Chondrocyte (in vitro differentiated cells): ENCODE results near the gene LPAR1. TPM values are rescaled to one million over a fixed set of nuclear protein-coding genes. Genes with fewer than 3 reads are reported as not detected.

Source experiments
- DNase-seq: peaks from one replicate; pipeline ENCODE4 v3.0.0; 2021; ENCODE audit warnings: mixed read lengths, low spot score
- H3K27ac Mint-ChIP-seq: one replicate; pipeline ENCODE4 v1.8.0; 2021; ENCODE audit warnings: mild to moderate bottlenecking, moderate library complexity, mixed read lengths; ENCODE audit not compliant: unreplicated experiment
- H3K27me3 Mint-ChIP-seq: 2 replicates; pipeline ENCODE4 v1.8.0; 2021; ENCODE audit warnings: low read depth, mixed read lengths
- H3K36me3 Mint-ChIP-seq: 2 replicates; pipeline ENCODE4 v1.8.0; 2021; ENCODE audit warnings: low read depth, mixed read lengths
- H3K4me1 Mint-ChIP-seq: 2 replicates; pipeline ENCODE4 v1.8.0; 2021; ENCODE audit warnings: low read depth, mild to moderate bottlenecking, mixed read lengths
- H3K4me3 Mint-ChIP-seq: one replicate; pipeline ENCODE4 v1.8.0; 2021; ENCODE audit warnings: mild to moderate bottlenecking, moderate library complexity, mixed read lengths; ENCODE audit not compliant: unreplicated experiment
- H3K9me3 Mint-ChIP-seq: 2 replicates; pipeline ENCODE4 v1.8.0; 2021; ENCODE audit warnings: low read depth, mixed read lengths
- CTCF ChIP-seq: fragments of 200-600 bp; sonication (generic); IDR thresholded peaks from 2 replicates; pipeline ENCODE4 v1.5.0; 2021; ENCODE audit warnings: antibody characterized with exemption, mild to moderate bottlenecking, moderate library complexity
- total RNA-seq: library from RNA; stranded (reverse); gene quantifications from 3 replicates; pipeline ENCODE4 v1.2.1, GENCODE V29; 2021

LPAR1 gene
- total RNA-seq, 1 donor from 2014 or later, result 33.5 TPM

GRCh38 chr9:111037708-111038330 is 451 bp downstream of the LPAR1 start:
- peak; percentile 85 for DNase-seq
- Mint-ChIP-seq H3K27ac (peak overlapping the region; percentile 67), H3K27me3 (no peaks in the 10 kb centered on the region)

GRCh38 chr9:111037356-111037707 is 938 bp downstream of the LPAR1 start:
- no peaks in the 10 kb centered on the region for H3K27me3 Mint-ChIP-seq
- H3K27ac Mint-ChIP-seq, result peak overlapping the region; percentile 67
- H3K4me1 Mint-ChIP-seq, result peaks cover 50% of the 10 kb centered on the region
- DNase-seq, result no peak
- H3K4me3 Mint-ChIP-seq, result peak overlapping the region; percentile 83
- H3K9me3 Mint-ChIP-seq, result no peaks in the 10 kb centered on the region
- no peak for TF ChIP-seq CTCF
- H3K36me3 Mint-ChIP-seq, result no peaks in the 10 kb centered on the region

More at GRCh38 chr9:111037708-111038330, 451 bp downstream of the LPAR1 start:
- Mint-ChIP-seq H3K36me3 (no peaks in the 10 kb centered on the region), H3K9me3 (no peaks in the 10 kb centered on the region), H3K4me3 (peak overlapping the region; percentile 83), H3K4me1 (peaks cover 48% of the 10 kb centered on the region)
- peak; percentile 73 for TF ChIP-seq CTCF

GRCh38 chr9:111036946-111037345 is 1.3 kb downstream of the LPAR1 start:
- no peak for DNase-seq
- Mint-ChIP-seq H3K27ac (peak overlapping the region; percentile 67), H3K4me1 (peaks cover 52% of the 10 kb centered on the region), H3K9me3 (no peaks in the 10 kb centered on the region), H3K27me3 (no peaks in the 10 kb centered on the region), H3K36me3 (no peaks in the 10 kb centered on the region), H3K4me3 (peak overlapping the region; percentile 83)
- TF ChIP-seq CTCF, result no peak

GRCh38 chr9:111036429-111036789 is 1.9 kb downstream of the LPAR1 start:
- H3K4me1 Mint-ChIP-seq, result peaks cover 51% of the 10 kb centered on the region
- no peaks in the 10 kb centered on the region for H3K9me3 Mint-ChIP-seq
- no peak for DNase-seq
- H3K27me3 Mint-ChIP-seq, result no peaks in the 10 kb centered on the region
- H3K4me3 Mint-ChIP-seq, result peak overlapping the region; percentile 83
- peak overlapping the region; percentile 67 for H3K27ac Mint-ChIP-seq
- no peaks in the 10 kb centered on the region for H3K36me3 Mint-ChIP-seq
- peak; percentile 78 for TF ChIP-seq CTCF

- Mint-ChIP-seq H3K27me3 (no peaks in the 10 kb centered on the region), H3K36me3 (no peaks in the 10 kb centered on the region), H3K27ac (no peak overlapping the region), H3K4me1 (peaks cover 51% of the 10 kb centered on the region), H3K9me3 (no peaks in the 10 kb centered on the region), H3K4me3 (peak overlapping the region; percentile 83)
- no peak for TF ChIP-seq CTCF
- DNase-seq, result no peak
These were observed 2.5 kb downstream of the LPAR1 start for GRCh38 chr9:111035543-111036428.
